Activated naive CD4-positive, alpha-beta T cell treated with anti-CD3 and anti-CD28 coated beads, Interleukin-2, amount 50 U/mL, for 72 hours (primary cell): ENCODE data around the gene CKM. TPM values are rescaled to one million over a fixed set of nuclear protein-coding genes. Genes with fewer than 3 reads are reported as not detected.

ENCODE experiments used
- ATAC-seq, 2 donors: fragments of 150-1000 bp; cut with Tn5 transposase; 2 replicates each; pipeline ENCODE4 v1.10.0; 2021; ENCODE audit warnings: mild to moderate bottlenecking in 2 of 2, moderate library complexity in 2 of 2
- DNase-seq, 2 donors: peaks; one replicate each; pipeline ENCODE4 v3.0.0; 2021 to 2022; ENCODE audit warnings: low spot score in 2 of 2
- H3K27ac Mint-ChIP-seq, 2 donors: one replicate each; pipeline ENCODE4 v1.8.0; 2022; ENCODE audit warnings: mild to moderate bottlenecking in 2 of 2, mixed read lengths in 2 of 2
- H3K36me3 Mint-ChIP-seq, 2 donors: one replicate each; pipeline ENCODE4 v1.8.0; 2022; ENCODE audit warnings: mixed read lengths in 2 of 2
- H3K9me3 Mint-ChIP-seq, 2 donors: one replicate each; pipeline ENCODE4 v1.8.0; 2022; ENCODE audit warnings: mixed read lengths in 2 of 2
- total RNA-seq, 2 donors: library from RNA; stranded (reverse); gene quantifications; one replicate each; pipeline ENCODE4 v1.2.3, GENCODE V29; 2022

Gene CKM
- total RNA-seq, 2 donors from 2014 or later = not detected

- no peak overlapping the region for H3K27ac Mint-ChIP-seq
- H3K36me3 Mint-ChIP-seq = peaks cover 0 to 14% of the 10 kb centered on the region in 2 donors
- ATAC-seq (no peak), DNase-seq (no peak)
- H3K9me3 Mint-ChIP-seq = no peaks in the 10 kb centered on the region
Observed at GRCh38 chr19:45352471-45352870, 29.8 kb upstream of the CKM start.

- no peak for DNase-seq
- Mint-ChIP-seq H3K36me3 (peaks cover 0 to 14% of the 10 kb centered on the region in 2 donors), H3K27ac (no peak overlapping the region), H3K9me3 (no peaks in the 10 kb centered on the region)
- ATAC-seq = no peak
Observed at GRCh38 chr19:45352062-45352461, 29.4 kb upstream of the CKM start.

GRCh38 chr19:45351401-45351952, 28.8 kb upstream of the CKM start:
- DNase-seq (no peak), ATAC-seq (no peak)
- Mint-ChIP-seq H3K36me3 (peaks cover 0 to 13% of the 10 kb centered on the region in 2 donors), H3K9me3 (no peaks in the 10 kb centered on the region), H3K27ac (no peak overlapping the region)

GRCh38 chr19:45350477-45351058, 27.9 kb upstream of the CKM start:
- ATAC-seq (no peak), DNase-seq (no peak)
- H3K36me3 Mint-ChIP-seq = peaks cover 0 to 4% of the 10 kb centered on the region in 2 donors
- H3K9me3 Mint-ChIP-seq = no peaks in the 10 kb centered on the region
- no peak overlapping the region for H3K27ac Mint-ChIP-seq

GRCh38 chr19:45349430-45349941, 26.8 kb upstream of the CKM start:
- Mint-ChIP-seq H3K36me3 (no peaks in the 10 kb centered on the region), H3K9me3 (no peaks in the 10 kb centered on the region), H3K27ac (no peak overlapping the region)
- no peak for DNase-seq
- ATAC-seq = no peak

- Mint-ChIP-seq H3K9me3 (no peaks in the 10 kb centered on the region), H3K27ac (no peak overlapping the region), H3K36me3 (no peaks in the 10 kb centered on the region)
- no peak for ATAC-seq
- DNase-seq = no peak
Observed at GRCh38 chr19:45349126-45349415, 26.4 kb upstream of the CKM start.

- H3K27ac Mint-ChIP-seq = no peak overlapping the region
- H3K9me3 Mint-ChIP-seq = no peaks in the 10 kb centered on the region
- ATAC-seq (no peak), DNase-seq (no peak)
- no peaks in the 10 kb centered on the region for H3K36me3 Mint-ChIP-seq
Observed at GRCh38 chr19:45348367-45349125, 25.9 kb upstream of the CKM start.

- no peak for ATAC-seq
- Mint-ChIP-seq H3K27ac (no peak overlapping the region), H3K36me3 (no peaks in the 10 kb centered on the region), H3K9me3 (no peaks in the 10 kb centered on the region)
- no peak for DNase-seq
Observed at GRCh38 chr19:45347570-45348366, 25.1 kb upstream of the CKM start.

GRCh38 chr19:45346449-45346848, 23.8 kb upstream of the CKM start:
- no peak for DNase-seq
- H3K36me3 Mint-ChIP-seq = no peaks in the 10 kb centered on the region
- H3K9me3 Mint-ChIP-seq = no peaks in the 10 kb centered on the region
- no peak for ATAC-seq
- H3K27ac Mint-ChIP-seq = no peak overlapping the region

- no peak for DNase-seq
- no peaks in the 10 kb centered on the region for H3K36me3 Mint-ChIP-seq
- ATAC-seq = no peak
- no peak overlapping the region for H3K27ac Mint-ChIP-seq
- H3K9me3 Mint-ChIP-seq = no peaks in the 10 kb centered on the region
Observed at GRCh38 chr19:45345506-45345860, 22.8 kb upstream of the CKM start.

GRCh38 chr19:45344621-45345505, 22.2 kb upstream of the CKM start:
- Mint-ChIP-seq H3K27ac (no peak overlapping the region), H3K36me3 (no peaks in the 10 kb centered on the region), H3K9me3 (no peaks in the 10 kb centered on the region)
- DNase-seq = no peak
- no peak for ATAC-seq

GRCh38 chr19:45342911-45343310, 20.2 kb upstream of the CKM start:
- ATAC-seq (no peak), DNase-seq (no peak)
- H3K36me3 Mint-ChIP-seq = no peaks in the 10 kb centered on the region
- no peak overlapping the region for H3K27ac Mint-ChIP-seq
- no peaks in the 10 kb centered on the region for H3K9me3 Mint-ChIP-seq

- peak in 1 of 2 donors; percentile 25 for ATAC-seq
- DNase-seq = no peak
- Mint-ChIP-seq H3K27ac (no peak overlapping the region), H3K36me3 (no peaks in the 10 kb centered on the region), H3K9me3 (no peaks in the 10 kb centered on the region)
Observed at GRCh38 chr19:45340899-45341453, 18.3 kb upstream of the CKM start.

- no peaks in the 10 kb centered on the region for H3K9me3 Mint-ChIP-seq
- no peaks in the 10 kb centered on the region for H3K36me3 Mint-ChIP-seq
- peak in 1 of 2 donors; percentile 66 for ATAC-seq
- DNase-seq = peak in 1 of 2 donors; percentile 63
- no peak within 1 kb of the TSS for H3K27ac Mint-ChIP-seq
Observed at GRCh38 chr19:45340232-45340898, 17.7 kb upstream of the CKM start, which contains the start of gene KLC3. Gene KLC3, plus strand, starts transcription at chr19:45340750. Its CDS starts 4,792 bp downstream, at chr19:45345542.

GRCh38 chr19:45339629-45340028, 17.0 kb upstream of the CKM start:
- DNase-seq (no peak), ATAC-seq (no peak)
- H3K27ac Mint-ChIP-seq = no peak overlapping the region
- H3K9me3 Mint-ChIP-seq = no peaks in the 10 kb centered on the region
- no peaks in the 10 kb centered on the region for H3K36me3 Mint-ChIP-seq
